Karpas-422 (cell line): ENCODE data around the gene FCN3. TPM values are rescaled to one million over a fixed set of nuclear protein-coding genes. Genes with fewer than 3 reads are reported as not detected.
"Not testable (repeated sequence)": the region's sequence is repeated elsewhere in the genome, so short reads cannot be mapped to it uniquely, and the experiment has no call there.

Source experiments
- DNase-seq: peaks from one replicate; pipeline ENCODE4 v3.0.0-alpha.2; 2015
- H2AFZ ChIP-seq: fragments of 200-600 bp; sonication (generic); 2 replicates; pipeline ENCODE4 v1.6.1; 2014; ENCODE audit warnings: antibody characterized with exemption, low read length, mixed read lengths
- H3K27ac ChIP-seq: fragments of 200-600 bp; sonication (generic); 2 replicates; pipeline ENCODE4 v1.5.1; 2014; ENCODE audit warnings: mild to moderate bottlenecking, low read length, moderate library complexity
- H3K27me3 ChIP-seq: fragments of 200-600 bp; sonication (generic); 2 replicates; pipeline ENCODE4 v1.6.1; 2014; ENCODE audit warnings: low read length, mixed read lengths
- H3K36me3 ChIP-seq: fragments of 200-600 bp; sonication (generic); 2 replicates; pipeline ENCODE4 v1.6.1; 2014; ENCODE audit warnings: low read length, mixed read lengths; ENCODE audit not compliant: insufficient read depth
- H3K4me1 ChIP-seq: fragments of 200-600 bp; sonication (generic); 2 replicates; pipeline ENCODE4 v1.6.1; 2014; ENCODE audit warnings: mild to moderate bottlenecking, low read length, mixed read lengths
- H3K4me2 ChIP-seq: fragments of 200-600 bp; sonication (generic); 2 replicates; pipeline ENCODE4 v1.6.1; 2014; ENCODE audit warnings: low read length, low read depth, mild to moderate bottlenecking; ENCODE audit not compliant: poor library complexity, severe bottlenecking
- H3K4me3 ChIP-seq: fragments of 200-600 bp; sonication (generic); 2 replicates; pipeline ENCODE4 v1.5.1; 2014; ENCODE audit warnings: mild to moderate bottlenecking, antibody characterized with exemption, low read length, mixed read lengths
- H3K79me2 ChIP-seq: fragments of 200-600 bp; sonication (generic); 2 replicates; pipeline ENCODE4 v1.6.1; 2014; ENCODE audit warnings: mild to moderate bottlenecking, low read length, mixed read lengths
- H3K9ac ChIP-seq: fragments of 200-600 bp; sonication (generic); 2 replicates; pipeline ENCODE4 v1.6.0; 2014; ENCODE audit warnings: low read length
- H3K9me2 ChIP-seq: fragments of 200-600 bp; sonication (generic), shearing (Covaris generic); replicated peaks from 2 replicates; pipeline ENCODE4 v1.6.0; 2014; ENCODE audit warnings: mild to moderate bottlenecking, low read length, moderate library complexity; ENCODE audit not compliant: insufficient read depth
- H3K9me3 ChIP-seq: fragments of 300-700, 200-600 bp; sonication (generic); 2 replicates; pipeline ENCODE4 v1.6.1; 2014; ENCODE audit warnings: low read length, mixed read lengths
- H4K20me1 ChIP-seq: fragments of 200-600 bp; sonication (generic); 2 replicates; pipeline ENCODE4 v1.6.1; 2014; ENCODE audit warnings: mild to moderate bottlenecking, antibody characterized with exemption, low read length, low read depth; ENCODE audit not compliant: insufficient read depth
- total RNA-seq: library from RNA; depleted of rRNA; stranded (reverse); fragments of >200 nt; shearing (Covaris generic); gene quantifications from 2 replicates; pipeline ENCODE4 v1.2.3, GENCODE V29; 2014; ENCODE audit warnings: low replicate concordance

FCN3 gene
- total RNA-seq, 1 experiment from 2014 or later = not detected

DNA sequence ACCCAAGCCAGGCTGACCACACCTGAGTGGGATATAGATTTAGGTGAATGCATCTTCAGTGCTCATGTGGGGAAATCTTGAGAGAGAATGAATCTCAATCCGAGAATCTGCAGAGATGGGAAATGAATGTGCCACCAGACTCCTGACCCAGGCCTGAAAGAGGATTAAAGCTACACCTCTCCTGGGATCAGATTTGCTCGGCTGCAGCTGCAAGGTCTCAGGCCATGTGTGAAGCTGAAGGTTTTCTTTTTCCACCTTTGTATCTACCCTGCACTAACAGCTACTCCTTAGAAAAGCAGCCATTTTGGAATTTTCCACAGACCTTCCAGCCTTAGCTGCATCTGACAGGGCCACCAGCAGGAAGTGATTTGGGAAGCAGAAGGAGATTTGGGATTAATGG lies 36.1 kb upstream of the FCN3 start:
- H3K36me3 ChIP-seq = peaks cover 18% of the 10 kb centered on the region

DNA sequence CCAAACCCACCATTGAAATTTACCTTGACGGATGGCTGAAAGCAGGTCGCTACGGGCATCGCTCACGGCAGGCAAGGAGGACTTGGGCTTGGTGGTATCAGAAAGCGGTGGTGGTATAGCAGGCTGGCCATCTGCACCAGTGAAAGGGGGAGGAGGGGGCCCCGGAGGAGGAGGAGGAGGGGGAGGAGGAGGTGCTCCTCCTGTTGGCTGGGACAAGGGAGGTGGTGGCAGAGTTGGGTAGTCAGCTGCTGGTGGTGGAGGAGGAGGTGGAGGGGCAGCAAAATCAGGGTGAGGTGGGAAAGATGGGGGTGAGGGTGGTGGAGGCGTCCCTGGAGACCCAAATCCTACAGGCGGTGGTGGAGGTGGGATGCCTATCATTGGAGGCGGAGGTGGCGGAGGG lies 35.0 kb upstream of the FCN3 start:
- Histone ChIP-seq H3K9me3 (no peaks in the 10 kb centered on the region), H3K9me2 (no peaks in the 10 kb centered on the region), H3K27me3 (no peaks in the 10 kb centered on the region), H4K20me1 (no peaks in the 10 kb centered on the region), H3K4me3 (no peak overlapping the region), H3K27ac (no peak overlapping the region), H3K4me1 (peaks cover 23% of the 10 kb centered on the region), H3K36me3 (peaks cover 16% of the 10 kb centered on the region), H2AFZ (no peak overlapping the region), H3K9ac (no peak overlapping the region), H3K4me2 (no peak overlapping the region), H3K79me2 (no peaks in the 10 kb centered on the region)
- no peak for DNase-seq

More for the DNA sequence above, 36.1 kb upstream of the FCN3 start:
- no peaks in the 10 kb centered on the region for H3K9me2 ChIP-seq
- peak overlapping the region; percentile 4 for H3K4me2 ChIP-seq
- H3K27me3 ChIP-seq = no peaks in the 10 kb centered on the region
- H3K4me3 ChIP-seq = no peak overlapping the region
- no peak for DNase-seq
- no peaks in the 10 kb centered on the region for H3K9me3 ChIP-seq
- H3K4me1 ChIP-seq = peaks cover 23% of the 10 kb centered on the region
- no peaks in the 10 kb centered on the region for H4K20me1 ChIP-seq
- no peak overlapping the region for H3K9ac ChIP-seq
- H2AFZ ChIP-seq = no peak overlapping the region
- H3K27ac ChIP-seq = no peak overlapping the region
- no peaks in the 10 kb centered on the region for H3K79me2 ChIP-seq

DNA sequence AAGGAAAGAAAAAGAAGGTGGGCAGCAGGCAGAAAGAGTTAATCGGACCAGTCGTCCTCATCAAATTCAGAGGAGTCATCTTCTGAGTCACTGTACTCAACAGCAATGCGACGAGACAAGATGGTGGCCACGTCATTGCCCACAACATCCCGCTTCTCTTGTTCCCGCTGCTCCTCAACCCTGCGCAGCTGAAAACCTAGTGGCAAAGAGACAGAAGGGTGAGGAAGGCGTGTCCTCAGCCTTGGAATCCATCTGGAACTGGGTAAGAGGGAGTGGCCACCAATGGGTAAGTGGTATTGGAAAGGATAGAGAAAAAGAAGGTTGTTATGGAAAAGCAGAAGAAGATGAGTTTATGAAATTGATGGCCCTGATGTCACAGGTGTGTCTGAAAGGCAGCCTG lies 33.5 kb upstream of the FCN3 start:
- no peaks in the 10 kb centered on the region for H4K20me1 ChIP-seq

DNA sequence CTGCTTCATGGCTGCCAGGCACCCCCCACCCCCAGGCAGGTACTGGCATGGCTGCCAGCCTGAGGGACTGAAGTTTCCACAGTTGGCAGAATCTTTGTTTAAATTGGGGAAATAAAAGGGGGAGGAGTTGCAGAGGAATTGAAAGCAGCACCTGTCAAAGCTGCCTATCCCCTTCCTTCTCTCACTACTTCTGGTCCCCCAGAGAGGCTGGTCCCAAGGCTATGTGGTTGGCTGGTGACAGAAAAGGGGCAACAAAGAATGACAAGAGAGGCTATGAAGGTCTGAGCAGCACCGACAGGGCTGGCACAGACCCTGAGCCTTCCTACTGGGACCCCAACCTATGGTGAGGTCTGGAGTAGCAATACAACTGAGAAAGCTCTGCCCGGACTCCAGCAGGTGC lies 32.2 kb upstream of the FCN3 start:
- not testable (repeated sequence) for H2AFZ ChIP-seq, H4K20me1 ChIP-seq, H3K4me3 ChIP-seq, H3K4me2 ChIP-seq, H3K9me2 ChIP-seq, H3K79me2 ChIP-seq, H3K36me3 ChIP-seq, H3K27ac ChIP-seq, H3K9ac ChIP-seq, H3K9me3 ChIP-seq, H3K27me3 ChIP-seq, DNase-seq
- peaks cover 35% of the 10 kb centered on the region for H3K4me1 ChIP-seq

More for the DNA sequence above, 33.5 kb upstream of the FCN3 start:
- Histone ChIP-seq H3K9me3 (no peaks in the 10 kb centered on the region), H3K9me2 (no peaks in the 10 kb centered on the region), H3K79me2 (no peaks in the 10 kb centered on the region), H3K36me3 (peaks cover 7% of the 10 kb centered on the region; the same call in 1 of the 2 replicates), H3K27me3 (no peaks in the 10 kb centered on the region), H3K9ac (no peak overlapping the region), H2AFZ (no peak overlapping the region), H3K4me3 (no peak overlapping the region), H3K27ac (no peak overlapping the region), H3K4me2 (no peak overlapping the region), H3K4me1 (peaks cover 38% of the 10 kb centered on the region)
- no peak for DNase-seq

DNA sequence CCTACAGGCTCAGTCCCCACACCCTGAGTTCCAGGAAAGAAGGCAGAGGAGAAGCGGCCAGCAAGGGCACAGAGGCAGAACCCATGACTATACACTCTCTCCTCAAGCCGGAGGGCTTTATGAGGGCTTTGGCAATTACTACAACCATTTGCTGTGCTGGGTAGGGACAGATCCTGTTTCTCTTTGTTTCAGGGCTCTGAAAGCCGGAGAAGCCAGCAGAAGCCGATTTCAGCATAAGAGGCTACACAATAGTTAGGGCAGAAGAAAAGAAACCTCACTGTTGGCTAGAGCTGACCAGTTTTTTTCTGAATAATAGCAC lies 31.7 kb upstream of the FCN3 start:
- Histone ChIP-seq H4K20me1 (no peaks in the 10 kb centered on the region), H3K4me2 (no peak overlapping the region), H3K27ac (no peak overlapping the region), H3K9me3 (no peaks in the 10 kb centered on the region), H3K27me3 (no peaks in the 10 kb centered on the region), H3K36me3 (no peaks in the 10 kb centered on the region; the same call in 1 of the 2 replicates), H3K79me2 (no peaks in the 10 kb centered on the region), H3K4me1 (peaks cover 33% of the 10 kb centered on the region), H3K9me2 (no peaks in the 10 kb centered on the region), H3K9ac (no peak overlapping the region), H2AFZ (no peak overlapping the region), H3K4me3 (no peak overlapping the region)
- DNase-seq = no peak

DNA sequence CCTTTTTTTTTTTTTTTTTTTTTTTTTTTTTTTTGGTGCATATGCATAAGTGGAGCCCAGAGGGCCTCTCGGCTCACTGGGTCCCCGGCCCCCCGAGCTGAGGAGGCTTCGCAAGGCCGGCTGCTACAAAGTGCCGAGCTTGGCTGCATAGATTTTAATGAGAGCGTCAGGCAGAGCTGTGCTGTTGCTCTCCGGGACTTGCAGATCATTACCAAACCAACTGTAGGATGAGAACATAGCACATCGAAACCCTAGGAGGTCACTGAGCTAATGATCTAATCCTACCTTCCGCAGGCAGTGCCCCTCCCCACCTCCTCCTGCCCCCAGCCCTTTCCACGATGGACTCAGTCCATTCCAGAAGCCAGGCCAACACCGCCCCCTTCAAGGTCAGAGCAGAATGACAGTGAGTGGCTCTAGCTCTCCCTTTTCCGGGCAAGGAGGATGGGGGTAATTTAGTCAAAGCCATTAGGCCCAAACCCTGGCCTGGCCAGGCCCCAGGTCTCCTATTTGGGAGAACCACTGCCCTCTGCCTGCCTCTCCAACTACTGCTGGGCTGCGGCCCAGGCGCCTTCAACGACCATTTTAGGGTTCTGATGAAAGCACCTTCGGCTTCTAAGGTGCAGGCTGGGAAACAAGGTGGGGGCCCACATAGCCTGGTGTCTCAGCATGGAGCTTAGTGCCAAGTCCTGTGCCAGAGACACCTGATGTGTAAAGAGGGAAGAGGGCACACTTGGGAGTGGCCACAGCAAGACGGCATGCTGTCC lies 31.2 kb upstream of the FCN3 start:
- not testable (repeated sequence) for H2AFZ ChIP-seq, H3K27ac ChIP-seq, H3K4me3 ChIP-seq, H3K9ac ChIP-seq, H4K20me1 ChIP-seq, H3K9me3 ChIP-seq, H3K9me2 ChIP-seq, H3K36me3 ChIP-seq, H3K27me3 ChIP-seq, H3K4me2 ChIP-seq, DNase-seq, H3K79me2 ChIP-seq
- peaks cover 28% of the 10 kb centered on the region for H3K4me1 ChIP-seq

DNA sequence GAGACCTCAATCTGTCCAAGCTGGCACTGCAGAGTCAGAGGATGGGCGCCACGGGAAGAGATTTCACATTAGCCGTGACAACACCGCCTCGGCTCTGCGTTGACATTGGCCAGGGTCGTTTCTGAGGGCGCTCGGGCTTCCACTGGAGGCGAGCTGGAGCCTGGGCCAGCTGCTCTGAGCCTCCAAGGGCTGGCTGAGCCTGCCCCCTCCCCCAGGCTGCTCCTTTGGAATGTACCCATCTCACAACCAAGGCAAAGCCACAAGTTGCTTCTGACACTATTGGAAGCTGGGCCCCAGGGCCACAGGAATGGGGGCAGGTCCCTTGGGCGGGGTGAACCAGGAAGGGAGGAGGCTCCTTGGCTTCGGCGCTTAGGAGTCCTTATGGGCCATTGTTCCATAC lies 30.4 kb upstream of the FCN3 start:
- no peaks in the 10 kb centered on the region for H3K79me2 ChIP-seq
- DNase-seq = no peak
- no peaks in the 10 kb centered on the region; the same call in 1 of the 2 replicates for H3K36me3 ChIP-seq
- H3K27ac ChIP-seq = no peak overlapping the region
- no peaks in the 10 kb centered on the region for H3K9me2 ChIP-seq
- no peaks in the 10 kb centered on the region for H3K9me3 ChIP-seq
- H2AFZ ChIP-seq = no peak overlapping the region
- H3K4me1 ChIP-seq = peaks cover 25% of the 10 kb centered on the region
- H3K4me3 ChIP-seq = no peak overlapping the region
- H3K27me3 ChIP-seq = no peaks in the 10 kb centered on the region
- H3K4me2 ChIP-seq = no peak overlapping the region
- no peaks in the 10 kb centered on the region for H4K20me1 ChIP-seq
- no peak overlapping the region for H3K9ac ChIP-seq

DNA sequence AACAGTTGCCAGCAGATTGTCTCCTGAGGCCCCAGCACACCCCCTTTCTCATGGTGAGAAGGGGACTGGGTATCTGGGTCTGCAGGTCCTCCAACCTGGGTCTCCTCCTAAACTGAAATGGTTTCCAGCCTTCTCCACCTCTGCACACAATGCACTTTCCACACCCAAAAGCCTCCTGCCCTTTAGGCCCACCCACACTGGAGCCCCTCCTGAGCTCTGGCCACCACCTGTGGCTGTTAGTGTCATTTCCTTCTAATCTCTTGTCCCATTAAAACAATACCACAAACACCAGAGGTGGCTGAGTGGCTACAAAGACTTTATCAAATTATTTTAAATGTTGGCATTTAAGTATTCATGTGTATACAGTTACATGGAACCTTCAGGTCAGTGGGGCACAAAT lies 29.3 kb upstream of the FCN3 start:
- H2AFZ ChIP-seq = no peak overlapping the region
- DNase-seq = no peak
- peaks cover 25% of the 10 kb centered on the region for H3K4me1 ChIP-seq

More for the DNA sequence above, 29.3 kb upstream of the FCN3 start:
- H4K20me1 ChIP-seq = no peaks in the 10 kb centered on the region
- H3K9me3 ChIP-seq = no peaks in the 10 kb centered on the region
- no peaks in the 10 kb centered on the region for H3K79me2 ChIP-seq
- H3K27me3 ChIP-seq = no peaks in the 10 kb centered on the region
- H3K9ac ChIP-seq = 0 out of 2 replicates have a peak overlapping the region, but pooled peaks have one; percentile 29
- no peak overlapping the region for H3K4me2 ChIP-seq
- peak overlapping the region; percentile 61 for H3K27ac ChIP-seq
- H3K36me3 ChIP-seq = no peaks in the 10 kb centered on the region; the same call in 1 of the 2 replicates
- no peaks in the 10 kb centered on the region for H3K9me2 ChIP-seq
- H3K4me3 ChIP-seq = no peak overlapping the region
